ENCODE measurements around the gene NCAPH2. TPM values are rescaled to one million over a fixed set of nuclear protein-coding genes. Genes with fewer than 3 reads are reported as not detected.
"Not testable (repeated sequence)": the region's sequence is repeated elsewhere in the genome, so short reads cannot be mapped to it uniquely, and the experiment has no call there.

The NCAPH2 gene
- total and polyA plus RNA-seq, 2 donors from 2014 or later: 31.4 to 41.5 TPM

DNA sequence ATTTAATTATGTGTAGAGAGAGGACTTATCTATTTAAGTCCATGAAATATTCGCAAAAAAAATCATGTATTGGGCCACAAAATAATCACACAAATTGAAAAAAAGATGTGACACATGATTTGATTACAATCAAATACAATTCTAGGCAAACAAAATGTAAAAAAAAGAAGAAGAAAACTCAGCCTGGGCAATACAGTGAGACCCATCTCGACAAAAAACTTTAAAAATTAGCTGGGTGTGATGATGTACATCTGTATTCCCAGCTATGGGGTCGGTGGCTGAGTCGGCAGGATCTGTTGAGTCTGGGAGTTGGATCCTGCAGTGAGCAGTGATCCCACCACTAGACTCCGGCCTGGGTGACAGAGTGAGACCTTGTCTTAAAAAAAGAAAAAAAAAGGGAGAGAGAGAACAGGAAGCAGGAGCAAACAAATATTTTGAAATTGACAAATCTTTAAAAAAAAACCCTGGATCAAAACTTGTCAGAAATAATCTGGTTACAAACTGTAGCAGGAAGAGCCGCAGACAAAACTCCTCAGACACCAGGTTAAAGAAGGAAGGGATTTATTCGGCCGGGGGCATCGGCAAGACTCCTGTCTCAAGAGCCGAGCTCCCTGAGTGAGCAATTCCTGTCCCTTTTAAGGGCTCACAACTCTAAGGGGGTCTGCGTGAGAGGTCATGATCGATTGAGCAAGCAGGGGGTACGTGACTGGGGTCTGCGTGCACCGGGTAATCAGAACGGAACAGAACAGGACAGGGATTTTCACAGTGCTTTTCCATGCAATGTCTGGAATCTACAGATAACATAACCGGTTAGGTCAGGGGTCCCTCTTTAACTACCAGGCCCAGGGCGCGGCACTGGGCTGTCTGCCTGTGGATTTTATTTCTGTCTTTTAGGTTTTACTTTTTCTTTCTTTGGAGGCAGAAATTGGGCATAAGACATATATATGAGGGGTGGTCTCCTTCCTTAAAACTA lies 25.1 kb downstream of the NCAPH2 start:
- Histone ChIP-seq H3K4me1 (ENCODE audit: control insufficient read depth in 2 of 3, insufficient read depth in 2 of 3, low read depth in 1 of 3, low read length in 3 of 3) (peaks cover 0 to 8% (median 0%) of the 10 kb centered on the region in 3 donors), H3K9ac (ENCODE audit: low read length in 3 of 3) (no peak overlapping the region), H3K36me3 (ENCODE audit: control insufficient read depth in 2 of 3, insufficient read depth in 3 of 3, low read length in 3 of 3) (no peaks in the 10 kb centered on the region), H3K4me3 (ENCODE audit: low read length in 3 of 3) (no peak overlapping the region), H3K27ac (ENCODE audit: low read depth in 2 of 2, low read length in 2 of 2) (no peak overlapping the region), H3K9me3 (ENCODE audit: control insufficient read depth in 2 of 3, insufficient read depth in 1 of 3, low read length in 3 of 3) (no peaks in the 10 kb centered on the region), H3K27me3 (ENCODE audit: control insufficient read depth, insufficient read depth, low read length) (peaks cover 7% of the 10 kb centered on the region)
- TF ChIP-seq, protein P1, sequence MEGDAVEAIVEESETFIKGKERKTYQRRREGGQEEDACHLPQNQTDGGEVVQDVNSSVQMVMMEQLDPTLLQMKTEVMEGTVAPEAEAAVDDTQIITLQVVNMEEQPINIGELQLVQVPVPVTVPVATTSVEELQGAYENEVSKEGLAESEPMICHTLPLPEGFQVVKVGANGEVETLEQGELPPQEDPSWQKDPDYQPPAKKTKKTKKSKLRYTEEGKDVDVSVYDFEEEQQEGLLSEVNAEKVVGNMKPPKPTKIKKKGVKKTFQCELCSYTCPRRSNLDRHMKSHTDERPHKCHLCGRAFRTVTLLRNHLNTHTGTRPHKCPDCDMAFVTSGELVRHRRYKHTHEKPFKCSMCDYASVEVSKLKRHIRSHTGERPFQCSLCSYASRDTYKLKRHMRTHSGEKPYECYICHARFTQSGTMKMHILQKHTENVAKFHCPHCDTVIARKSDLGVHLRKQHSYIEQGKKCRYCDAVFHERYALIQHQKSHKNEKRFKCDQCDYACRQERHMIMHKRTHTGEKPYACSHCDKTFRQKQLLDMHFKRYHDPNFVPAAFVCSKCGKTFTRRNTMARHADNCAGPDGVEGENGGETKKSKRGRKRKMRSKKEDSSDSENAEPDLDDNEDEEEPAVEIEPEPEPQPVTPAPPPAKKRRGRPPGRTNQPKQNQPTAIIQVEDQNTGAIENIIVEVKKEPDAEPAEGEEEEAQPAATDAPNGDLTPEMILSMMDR (IDR thresholded peaks at IDR 0.05; ENCODE audit: borderline replicate concordance, extremely low read depth, insufficient read depth): no peak
- FAIRE-seq (no peak), DNase-seq (peak in 2 of 5 donors; percentile 38 to 41)
- intact Hi-C loops (cut with DNase I): no loop called here

DNA sequence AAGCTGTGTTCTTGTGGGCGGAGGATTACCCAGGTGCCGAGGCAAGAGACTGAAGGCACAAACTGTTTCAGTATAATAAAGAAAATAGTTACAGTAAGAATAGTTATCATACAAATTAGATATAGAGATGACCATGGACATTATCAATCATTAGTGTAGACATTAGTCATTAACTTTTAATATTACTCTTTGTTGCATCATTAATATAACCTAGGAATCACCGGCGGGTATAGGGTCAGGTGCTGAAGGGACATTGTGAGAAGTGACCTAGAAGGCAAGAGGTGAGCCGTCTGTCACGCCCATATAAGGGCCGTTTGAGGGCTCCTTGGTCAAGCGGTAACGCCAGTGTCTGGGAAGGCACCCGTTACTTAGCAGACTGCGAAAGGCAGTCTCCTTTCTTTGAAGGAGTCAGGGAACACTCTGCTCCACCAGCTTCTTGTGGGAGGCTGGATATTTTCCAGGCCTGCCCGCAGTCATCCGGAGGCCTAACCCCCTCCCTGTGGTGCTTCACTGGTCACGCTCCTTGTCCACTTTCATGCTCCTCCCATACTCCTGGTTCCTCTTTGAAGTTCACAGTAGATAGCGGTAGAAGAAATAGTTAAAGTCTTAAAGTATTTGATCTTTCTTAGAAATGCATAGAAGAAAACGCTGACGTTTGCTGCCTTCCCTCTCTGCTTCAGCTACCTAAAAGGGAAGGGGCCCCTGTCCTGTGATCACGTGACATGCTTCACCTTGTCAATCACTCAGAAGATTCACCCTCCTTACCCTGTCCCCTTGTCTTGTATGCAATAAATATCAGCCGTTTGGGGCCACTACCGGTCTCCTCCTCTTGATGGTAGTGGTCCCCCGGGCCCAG lies 26.1 kb downstream of the NCAPH2 start:
- H3K36me3 ChIP-seq (ENCODE audit: control insufficient read depth in 2 of 3, insufficient read depth in 3 of 3, low read length in 3 of 3); H3K27ac ChIP-seq (ENCODE audit: low read depth in 2 of 2, low read length in 2 of 2); H3K9me3 ChIP-seq (ENCODE audit: control insufficient read depth in 2 of 3, insufficient read depth in 1 of 3, low read length in 3 of 3); H3K4me1 ChIP-seq (ENCODE audit: control insufficient read depth in 2 of 3, insufficient read depth in 2 of 3, low read depth in 1 of 3, low read length in 3 of 3); FAIRE-seq; H3K4me3 ChIP-seq (ENCODE audit: low read length in 3 of 3); intact Hi-C loops (cut with DNase I); H3K27me3 ChIP-seq (ENCODE audit: control insufficient read depth, insufficient read depth, low read length); H3K9ac ChIP-seq (ENCODE audit: low read length in 3 of 3): not testable (repeated sequence)
- DNase-seq: peak in 1 of 5 donors; percentile 85

DNA sequence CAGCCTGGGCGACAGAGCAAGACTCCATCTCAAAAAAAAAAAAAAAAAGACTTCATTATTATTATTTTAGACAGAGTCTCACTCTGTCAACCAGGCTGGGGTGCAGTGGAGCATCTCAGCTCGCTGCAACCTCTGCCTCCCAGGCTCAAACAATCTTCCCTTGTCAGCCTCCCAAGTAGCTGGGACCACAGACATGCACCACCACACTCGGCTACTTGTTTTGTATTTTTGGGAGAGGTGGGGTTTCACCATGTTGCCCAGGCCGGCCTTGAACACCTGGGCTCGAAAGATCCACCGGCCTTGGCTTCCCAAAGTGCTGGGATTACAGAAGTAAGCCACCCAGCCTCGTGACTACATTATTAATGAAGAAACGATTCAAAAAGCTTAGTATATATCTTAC lies 27.1 kb downstream of the NCAPH2 start:
- no peak overlapping the region for H3K9ac ChIP-seq (ENCODE audit: low read length in 3 of 3)
- FAIRE-seq (no peak), DNase-seq (no peak)
- no peaks in the 10 kb centered on the region for H3K9me3 ChIP-seq (ENCODE audit: control insufficient read depth in 2 of 3, insufficient read depth in 1 of 3, low read length in 3 of 3)
- no peak overlapping the region for H3K4me3 ChIP-seq (ENCODE audit: low read length in 3 of 3)
- H3K36me3 ChIP-seq (ENCODE audit: control insufficient read depth in 2 of 3, insufficient read depth in 3 of 3, low read length in 3 of 3): no peaks in the 10 kb centered on the region
- H3K27ac ChIP-seq (ENCODE audit: low read depth in 2 of 2, low read length in 2 of 2): no peak overlapping the region
- TF ChIP-seq, protein P1 (IDR thresholded peaks at IDR 0.05; ENCODE audit: borderline replicate concordance, extremely low read depth, insufficient read depth): no peak
- H3K27me3 ChIP-seq (ENCODE audit: control insufficient read depth, insufficient read depth, low read length): peaks cover 5% of the 10 kb centered on the region
- H3K4me1 ChIP-seq (ENCODE audit: control insufficient read depth in 2 of 3, insufficient read depth in 2 of 3, low read depth in 1 of 3, low read length in 3 of 3): peaks cover 0 to 10% (median 4%) of the 10 kb centered on the region in 3 donors
- intact Hi-C loops (cut with DNase I): no loop called here

DNA sequence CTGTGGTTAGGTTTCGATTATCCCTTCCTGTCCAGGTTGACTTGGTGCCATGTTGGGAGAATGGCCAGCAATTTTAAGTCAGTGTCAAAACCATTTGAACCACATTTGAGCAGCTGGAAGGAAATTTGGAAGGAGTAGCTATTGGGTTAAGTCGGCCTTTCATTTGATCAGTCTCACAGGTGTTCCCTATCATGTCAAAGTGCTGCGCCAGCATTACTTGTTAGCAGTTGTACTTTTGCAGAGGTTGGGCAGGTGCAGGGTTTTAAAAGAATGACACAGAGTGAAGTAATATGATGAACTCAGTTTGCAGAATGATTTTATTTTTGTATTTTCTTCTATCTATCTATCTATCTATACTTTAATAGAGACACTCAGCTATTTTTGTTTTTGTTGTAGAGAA lies 28.2 kb downstream of the NCAPH2 start:
- peaks cover 0 to 4% (median 3%) of the 10 kb centered on the region in 3 donors for H3K4me1 ChIP-seq (ENCODE audit: control insufficient read depth in 2 of 3, insufficient read depth in 2 of 3, low read depth in 1 of 3, low read length in 3 of 3)
- no peak overlapping the region for H3K9ac ChIP-seq (ENCODE audit: low read length in 3 of 3)
- intact Hi-C loops (cut with DNase I): no loop called here
- TF ChIP-seq, protein P1 (IDR thresholded peaks at IDR 0.05; ENCODE audit: borderline replicate concordance, extremely low read depth, insufficient read depth): no peak
- peaks cover under 1% of the 10 kb centered on the region for H3K27me3 ChIP-seq (ENCODE audit: control insufficient read depth, insufficient read depth, low read length)
- FAIRE-seq (no peak), DNase-seq (peak in 1 of 5 donors; percentile 4)
- no peak overlapping the region for H3K4me3 ChIP-seq (ENCODE audit: low read length in 3 of 3)
- H3K27ac ChIP-seq (ENCODE audit: low read depth in 2 of 2, low read length in 2 of 2): no peak overlapping the region
- H3K9me3 ChIP-seq (ENCODE audit: control insufficient read depth in 2 of 3, insufficient read depth in 1 of 3, low read length in 3 of 3): no peaks in the 10 kb centered on the region
- H3K36me3 ChIP-seq (ENCODE audit: control insufficient read depth in 2 of 3, insufficient read depth in 3 of 3, low read length in 3 of 3): no peaks in the 10 kb centered on the region
